A549 (cell line): Measurements from ENCODE around the gene USH1C. TPM values are rescaled to one million over a fixed set of nuclear protein-coding genes. Genes with fewer than 3 reads are reported as not detected.

ENCODE experiments used
- ATAC-seq, 2 experiments: fragments of 200-7000 bp in 1 of 2; fragments of >200 bp in 1 of 2; cut with Nextera tagmentation in 1 of 2; cut with Tn5 transposase in 1 of 2; 3 replicates each; pipeline versions ENCODE4 v1.8.0 to v1.9.1; 2018 to 2020; ENCODE audit warnings: mild to moderate bottlenecking in 1 of 2, moderate library complexity in 1 of 2
- CTCF ChIA-PET: fragments of 300-600 bp; sonication (Branson Sonifier 250); formaldehyde crosslinking; extraction: SDS; loops from one replicate; lab custom pipeline; 2021; ENCODE audit warnings: antibody characterized with exemption, inconsistent platforms; lab: Yijun Ruan, JAX
- POLR2A ChIA-PET: fragments of 350-600 bp; formaldehyde crosslinking; extraction: SDS; loops from one replicate; lab custom pipeline; 2021; ENCODE audit warnings: antibody characterized with exemption, inconsistent platforms; lab: Yijun Ruan, JAX
- DNase-seq, 2 experiments: peaks; one replicate each; pipeline versions ENCODE4 v3.0.0 to v3.0.0-alpha.2; 2011 to 2016; ENCODE audit warnings: low read depth in 1 of 2, low spot score in 1 of 2
- FAIRE-seq: peaks from 2 replicates; lab custom pipeline; 2011; peaks lifted over from hg19 to GRCh38; lab: Jason Lieb, UNC
- H3K27ac ChIP-seq, 2 experiments: fragments of >200 bp; sonication (Bioruptor Twin); formaldehyde crosslinking; 3 replicates each; pipeline ENCODE4 v1.5.1; 2016 to 2017
- H3K4me1 ChIP-seq: fragments of >200 bp; sonication (Bioruptor Twin); formaldehyde crosslinking; 3 replicates; pipeline ENCODE4 v1.6.1; 2016
- H3K4me2 ChIP-seq: fragments of >200 bp; sonication (Bioruptor Twin); formaldehyde crosslinking; 3 replicates; pipeline ENCODE4 v1.6.1; 2016
- H3K4me3 ChIP-seq: fragments of >200 bp; sonication (Bioruptor Twin); formaldehyde crosslinking; 3 replicates; pipeline ENCODE4 v1.5.1; 2016
- H3K9me3 ChIP-seq: fragments of >200 bp; sonication (Bioruptor Twin); formaldehyde crosslinking; 3 replicates; pipeline ENCODE4 v1.6.1; 2016
- CBX2 ChIP-seq: fragments of 200-600 bp; sonication (generic); IDR thresholded peaks from 2 replicates; pipeline ENCODE4 v1.6.1; 2016; ENCODE audit warnings: low read depth, mild to moderate bottlenecking, borderline replicate concordance
- CHD2 ChIP-seq: fragments of 150-350 bp; IDR thresholded peaks from 2 replicates; pipeline ENCODE4 v1.6.1; 2014; ENCODE audit warnings: low read length; ENCODE audit not compliant: partially characterized antibody
- CHD4 ChIP-seq: fragments of 200-600 bp; sonication (generic); IDR thresholded peaks from 2 replicates; pipeline ENCODE4 v1.6.1; 2016; ENCODE audit warnings: antibody characterized with exemption, mild to moderate bottlenecking, borderline replicate concordance
- EP300 ChIP-seq, 2 experiments: fragments of >200 bp; sonication (Bioruptor Twin); formaldehyde crosslinking; IDR thresholded peaks; 2 replicates in 1 of 2; 3 replicates in 1 of 2; pipeline ENCODE4 v1.6.1; 2016 to 2017
- FOSL2 ChIP-seq, 2 experiments: fragments of 450-650 bp in 1 of 2; fragments of >200 bp in 1 of 2; sonication (Bioruptor Twin) in 1 of 2; formaldehyde crosslinking; IDR thresholded peaks; 2 replicates each; pipeline versions ENCODE4 v1.5.0 to v1.6.1; 2016 to 2020; ENCODE audit warnings: mild to moderate bottlenecking in 1 of 2, moderate library complexity in 1 of 2
- FOXS1 ChIP-seq: fragments of 250-450 bp; sonication (Bioruptor Pico); IDR thresholded peaks from 2 replicates; pipeline ENCODE4 v1.5.0; 2020; ENCODE audit warnings: mild to moderate bottlenecking, moderate library complexity
- GATA3 ChIP-seq: IDR thresholded peaks from 2 replicates; pipeline ENCODE4 v1.6.1; 2012; ENCODE audit warnings: borderline replicate concordance
- HDAC2 ChIP-seq: fragments of 200-600 bp; sonication (generic); IDR thresholded peaks from 2 replicates; pipeline ENCODE4 v1.6.1; 2016
- HES2 ChIP-seq: fragments of >200 bp; sonication (Bioruptor Twin); formaldehyde crosslinking; IDR thresholded peaks from 2 replicates; pipeline ENCODE4 v1.6.1; 2016
- HEYL ChIP-seq: fragments of 250-450 bp; sonication (Bioruptor Pico); IDR thresholded peaks from 2 replicates; pipeline ENCODE4 v1.8.0; 2021; ENCODE audit warnings: mild to moderate bottlenecking, moderate library complexity
- HMGXB4 ChIP-seq: fragments of 250-450 bp; sonication (Bioruptor Pico); IDR thresholded peaks from 2 replicates; pipeline ENCODE4 v1.5.0; 2021; ENCODE audit warnings: mild to moderate bottlenecking, moderate library complexity, borderline replicate concordance
- HOXB13 ChIP-seq: fragments of 250-450 bp; sonication (Bioruptor Pico); IDR thresholded peaks from 2 replicates; pipeline ENCODE4 v1.5.0; 2020; ENCODE audit warnings: low read depth, mild to moderate bottlenecking, moderate library complexity
- JUN ChIP-seq, 2 experiments: fragments of >200 bp; sonication (Bioruptor Twin); formaldehyde crosslinking; IDR thresholded peaks; 2 replicates in 1 of 2; 3 replicates in 1 of 2; pipeline ENCODE4 v1.6.1; 2016 to 2017
- KDM1A ChIP-seq: fragments of 200-600 bp; sonication (generic); IDR thresholded peaks from 2 replicates; pipeline ENCODE4 v1.6.1; 2016; ENCODE audit warnings: low read depth, mild to moderate bottlenecking
- MAZ ChIP-seq: fragments of 150-350 bp; IDR thresholded peaks from 2 replicates; pipeline ENCODE4 v1.6.1; 2014; ENCODE audit warnings: antibody characterized with exemption, low read depth, low read length, borderline replicate concordance
- NFE2L2 ChIP-seq: fragments of 150-350 bp; conservative IDR thresholded peaks from 2 replicates; pipeline ENCODE4 v1.6.1; 2014; ENCODE audit warnings: low read length
- NPAS2 ChIP-seq: fragments of 250-450 bp; sonication (Bioruptor Pico); IDR thresholded peaks from 2 replicates; pipeline ENCODE4 v1.8.0; 2022; ENCODE audit warnings: mild to moderate bottlenecking, moderate library complexity, borderline replicate concordance
- RAD21 ChIP-seq, 2 experiments: fragments of >200 bp in 1 of 2; sonication (Bioruptor Twin) in 1 of 2; formaldehyde crosslinking in 1 of 2; IDR thresholded peaks in 1 of 2; conservative IDR thresholded peaks in 1 of 2; 2 replicates in 1 of 2; 3 replicates in 1 of 2; pipeline ENCODE4 v1.6.1; 2012 to 2018; ENCODE audit warnings: inconsistent platforms in 1 of 2
- RNF2 ChIP-seq: fragments of 200-600 bp; sonication (generic); IDR thresholded peaks from 2 replicates; pipeline ENCODE4 v1.6.1; 2016; ENCODE audit warnings: low read depth, mild to moderate bottlenecking, antibody characterized with exemption, moderate library complexity, borderline replicate concordance
- SMC3 ChIP-seq: fragments of >200 bp; sonication (Bioruptor Twin); formaldehyde crosslinking; IDR thresholded peaks from 3 replicates; pipeline ENCODE4 v1.6.1; 2018; ENCODE audit warnings: inconsistent platforms
- TP53 ChIP-seq: fragments of 250-450 bp; sonication (Bioruptor Pico); IDR thresholded peaks from 2 replicates; pipeline ENCODE4 v1.5.0; 2021; ENCODE audit warnings: mild to moderate bottlenecking, moderate library complexity
- ZFP36 ChIP-seq: fragments of 450-650 bp; IDR thresholded peaks from 2 replicates; pipeline ENCODE4 v1.6.1; 2014; ENCODE audit warnings: borderline replicate concordance; ENCODE audit not compliant: partially characterized antibody
- ZSCAN20 ChIP-seq: fragments of 250-450 bp; sonication (Bioruptor Pico); IDR thresholded peaks from 2 replicates; pipeline ENCODE4 v1.8.0; 2022; ENCODE audit warnings: mild to moderate bottlenecking, moderate library complexity
- WGBS: methylation state at CpG from one replicate; pipeline ENCODE4 v1.1.6; 2017; ENCODE audit errors: missing lambda C conversion rate; 5-methylcytosine and 5-hydroxymethylcytosine counted together
- polyA plus RNA-seq, 4 experiments: library from polyadenylated mRNA; depleted of rRNA in 3 of 4; stranded (reverse); fragments of >200 nt; fragmentation: RNase III in 1 of 4; extraction: RNeasy Plus Mini Kit Qiagen cat#74134 plus additional on column Dnase treatment in 1 of 4; gene quantifications; 2 replicates in 3 of 4; 3 replicates in 1 of 4; pipeline ENCODE4 v1.2.3, GENCODE V29; 2011 to 2017

The USH1C gene
- polyA plus RNA-seq, 2 of the 4 experiments (the other 2 are of a cell fraction), result 3.2 to 8.6 TPM

- ATAC-seq (no peak), DNase-seq (no peak), FAIRE-seq (no peak)
- 56% methylated on average over 2 of the region's 2 CpGs for WGBS
- CTCF ChIA-PET, result interaction anchor here (2.1 kb wide), 1 partner anchor 68 kb away, joined by 5 read pairs; no protein-coding TSS in a partner anchor
- TF ChIP-seq NFE2L2, result no peak
- no peak for TF ChIP-seq HOXB13 (CRISPR knock-in tag)
- no peak overlapping the region for H3K4me2 ChIP-seq
- no peaks in the 10 kb centered on the region for H3K9me3 ChIP-seq
- no peak overlapping the region for H3K27ac ChIP-seq
- H3K4me3 ChIP-seq, result no peak overlapping the region
- POLR2A ChIA-PET, result no interaction called here
- no peaks in the 10 kb centered on the region for H3K4me1 ChIP-seq
Observed at GRCh38 chr11:17452668-17453067, 91.5 kb downstream of the USH1C start.

- CTCF ChIA-PET, result interaction anchor here (1.7 to 2.1 kb wide), 2 partner anchors 12 to 24 kb away, joined by 4 to 5 read pairs; no protein-coding TSS in a partner anchor
- FAIRE-seq, result no peak
- POLR2A ChIA-PET, result no interaction called here
- ATAC-seq, result no peak
- 75% methylated on average over 8 of the region's 8 CpGs for WGBS
- no peak for TF ChIP-seq ZFP36
- no peak for TF ChIP-seq JUN (IDR thresholded peaks at IDR 0.05)
- no peak for TF ChIP-seq CHD4
- TF ChIP-seq MAZ, result no peak
- TF ChIP-seq HEYL (CRISPR knock-in tag), result no peak
- TF ChIP-seq GATA3, result no peak
- TF ChIP-seq EP300 (IDR thresholded peaks at IDR 0.05), result no peak
- TF ChIP-seq TP53 (CRISPR knock-in tag), result no peak
- no peak for DNase-seq
- Histone ChIP-seq H3K4me2 (no peak overlapping the region), H3K27ac (no peak overlapping the region), H3K4me1 (no peaks in the 10 kb centered on the region), H3K4me3 (no peak overlapping the region), H3K9me3 (no peaks in the 10 kb centered on the region)
Observed at GRCh38 chr11:17449158-17449557, 95.1 kb downstream of the USH1C start.

DNA sequence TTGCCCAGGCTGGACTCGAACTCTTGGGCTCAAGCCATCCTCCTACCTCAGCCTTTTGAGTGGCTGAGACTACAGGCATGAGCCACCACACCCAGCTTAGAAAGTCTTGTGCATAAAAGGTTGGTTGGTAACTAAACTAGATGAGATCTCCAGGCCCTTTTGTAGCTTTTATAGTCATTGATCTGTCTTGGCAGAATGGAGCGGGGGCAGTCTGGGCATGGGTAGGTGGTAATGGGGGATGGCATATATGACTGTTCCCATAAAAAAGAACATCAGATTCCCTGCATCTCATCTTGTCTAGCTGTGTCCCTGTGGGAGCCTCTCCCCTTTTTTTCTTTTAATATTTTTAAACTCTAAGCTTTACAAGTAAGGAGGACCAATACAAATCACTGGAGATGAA is 97.7 kb downstream of the USH1C start:
- ATAC-seq, result no peak
- Histone ChIP-seq H3K4me2 (no peak overlapping the region), H3K4me3 (no peak overlapping the region), H3K9me3 (no peaks in the 10 kb centered on the region), H3K4me1 (no peaks in the 10 kb centered on the region), H3K27ac (no peak overlapping the region)
- WGBS, result 74% methylated on average over 2 of the region's 2 CpGs
- ChIA-PET CTCF (interaction anchor here (0.5 to 1.0 kb wide), 3 partner anchors 58 to 283 kb away, joined by 3 read pairs; no protein-coding TSS in a partner anchor), POLR2A (no interaction called here)
- TF ChIP-seq CHD2 (no peak), NFE2L2 (no peak), HMGXB4 (CRISPR knock-in tag) (no peak), ZSCAN20 (CRISPR knock-in tag) (no peak), HDAC2 (no peak), NPAS2 (CRISPR knock-in tag) (no peak), FOXS1 (CRISPR knock-in tag) (no peak), RAD21 (conservative IDR thresholded peaks at IDR 0.05 in 1 of 2, IDR thresholded peaks at IDR 0.05 in 1 of 2) (no peak), SMC3 (no peak), KDM1A (no peak), CBX2 (no peak), RNF2 (no peak), FOSL2 (IDR thresholded peaks at IDR 0.05) (no peak), FOSL2 (CRISPR knock-in tag; IDR thresholded peaks at IDR 0.05) (no peak), HES2 (no peak), GATA3 (no peak)
- no peak for FAIRE-seq
- no peak for DNase-seq
